Testis (tissue), 3 donors: ENCODE data around the gene MYO5B. TPM values are rescaled to one million over a fixed set of nuclear protein-coding genes. Genes with fewer than 3 reads are reported as not detected.

Experiments
- DNase-seq: peaks from one replicate; pipeline ENCODE4 v3.0.0-alpha.2; 2019
- H3K27ac ChIP-seq, 2 donors: fragments of 200-600 bp; sonication (generic); one replicate each; pipeline ENCODE4 v1.5.1; 2019
- H3K27me3 ChIP-seq: fragments of 200-600 bp; sonication (generic); one replicate; pipeline ENCODE4 v1.5.1; 2019
- H3K36me3 ChIP-seq: fragments of 200-600 bp; sonication (generic); one replicate; pipeline ENCODE4 v1.5.1; 2017; ENCODE audit warnings: low read depth; ENCODE audit errors: missing control alignments
- H3K4me1 ChIP-seq: fragments of 200-600 bp; sonication (generic); one replicate; pipeline ENCODE4 v1.5.1; 2019
- H3K4me3 ChIP-seq, 2 donors: fragments of 200-600 bp; sonication (generic); one replicate each; pipeline ENCODE4 v1.5.1; 2017 to 2019
- H3K9me3 ChIP-seq: fragments of 200-600 bp; sonication (generic); one replicate; pipeline ENCODE4 v1.5.1; 2017
- CTCF ChIP-seq, 3 experiments: fragments of 450-650 bp in 2 of 3; fragments of 200-600 bp in 1 of 3; sonication (generic) in 1 of 3; IDR thresholded peaks; one replicate each; pipeline ENCODE4 v1.5.1; 2016 to 2019; ENCODE audit warnings: antibody characterized with exemption in 3 of 3, mild to moderate bottlenecking in 2 of 3, moderate library complexity in 1 of 3
- POLR2A ChIP-seq: fragments of 450-650 bp; IDR thresholded peaks from one replicate; pipeline ENCODE4 v1.6.1; 2017; ENCODE audit warnings: antibody characterized with exemption, mild to moderate bottlenecking, moderate library complexity
- WGBS, 2 donors: methylation state at CpG; one replicate each; pipeline ENCODE4 v1.1.5; 2018; 5-methylcytosine and 5-hydroxymethylcytosine counted together
- intact Hi-C: fragments of 100-400 bp; cut with DNase I; formaldehyde crosslinking; loops from one replicate; pipeline ENCODE4 v1.15.1; 2023; ENCODE audit warnings: low total_unique reads
- polyA plus RNA-seq: library from polyadenylated mRNA; stranded (reverse); fragments of 350-450 nt; fragmentation: Illumina TruSeq; extraction: RNeasy Lipid Tissue Mini Kit (QIAGEN cat#74804); gene quantifications from one replicate; pipeline ENCODE4 v1.2.3, GENCODE V29; 2014; ENCODE audit warnings: low read depth, low replicate concordance; ENCODE audit not compliant: insufficient read depth
- total RNA-seq, 2 donors: library from RNA; depleted of rRNA; stranded (reverse); fragments of >200 nt; gene quantifications; one replicate each; pipeline ENCODE4 v1.2.3, GENCODE V29; 2016

MYO5B gene
- total and polyA plus RNA-seq, 3 donors from 2014 or later = 24.8 to 31.8 (median 26.1) TPM

- no peaks in the 10 kb centered on the region for H3K27me3 ChIP-seq
- H3K9me3 ChIP-seq = no peaks in the 10 kb centered on the region
- TF ChIP-seq CTCF (IDR thresholded peaks at IDR 0.05) (no peak), POLR2A (no peak)
- intact Hi-C loops = no loop called here
- no peaks in the 10 kb centered on the region for H3K4me1 ChIP-seq
- DNase-seq = no peak
- H3K36me3 ChIP-seq = no peaks in the 10 kb centered on the region
- WGBS, 2 donors = 74 to 82% methylated on average over 4 of the region's 4 CpGs
- H3K27ac ChIP-seq = no peak overlapping the region
- H3K4me3 ChIP-seq = no peak overlapping the region
Measured at GRCh38 chr18:50011813-50012435, 183.0 kb downstream of the MYO5B start.

DNA sequence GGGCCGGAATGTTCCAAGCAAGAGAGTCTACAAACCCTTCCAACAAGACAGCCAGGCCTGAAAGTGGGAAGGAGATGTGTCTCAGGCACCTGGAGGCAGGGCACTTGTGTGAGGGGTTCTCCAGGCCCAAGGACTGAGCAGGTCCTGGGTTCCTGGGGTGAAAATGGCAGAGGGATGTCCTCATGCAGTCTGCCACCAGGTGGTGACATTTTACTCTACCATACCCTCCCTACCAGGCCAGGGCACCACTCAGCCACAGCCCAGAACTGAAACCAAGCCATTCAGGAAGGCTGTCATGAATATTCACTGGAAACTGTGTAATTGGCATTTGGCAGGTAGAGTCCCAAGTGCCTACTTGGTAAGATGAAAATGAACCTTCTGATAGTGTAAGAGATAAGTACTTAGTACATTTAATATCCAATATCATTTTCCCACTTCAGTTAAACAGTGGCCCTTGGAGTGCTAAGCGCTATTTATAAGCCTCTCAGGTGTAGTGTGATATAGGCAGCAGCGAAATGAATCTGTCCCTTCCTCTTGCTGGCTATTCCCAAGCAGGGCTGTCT lies 185.1 kb downstream of the MYO5B start:
- Histone ChIP-seq H3K9me3 (no peaks in the 10 kb centered on the region), H3K27me3 (no peaks in the 10 kb centered on the region), H3K4me1 (no peaks in the 10 kb centered on the region), H3K36me3 (no peaks in the 10 kb centered on the region), H3K27ac (no peak overlapping the region), H3K4me3 (no peak overlapping the region)
- WGBS, 2 donors = 92 to 98% methylated on average over 3 of the region's 3 CpGs
- intact Hi-C loops = no loop called here
- TF ChIP-seq POLR2A (no peak), CTCF (IDR thresholded peaks at IDR 0.05) (peak; percentile 18 to 44 (median 40))
- peak; percentile 55 for DNase-seq

GRCh38 chr18:50008306-50008705 lies 186.6 kb downstream of the MYO5B start:
- intact Hi-C loops = no loop called here
- H3K27ac ChIP-seq = no peak overlapping the region
- no peak for DNase-seq
- H3K27me3 ChIP-seq = no peaks in the 10 kb centered on the region
- H3K4me1 ChIP-seq = no peaks in the 10 kb centered on the region
- no peak overlapping the region for H3K4me3 ChIP-seq
- H3K9me3 ChIP-seq = no peaks in the 10 kb centered on the region
- H3K36me3 ChIP-seq = no peaks in the 10 kb centered on the region
- 75 to 85% methylated on average over 3 of the region's 3 CpGs for whole genome bisulfite sequencing, 2 donors
- TF ChIP-seq CTCF (IDR thresholded peaks at IDR 0.05) (no peak), POLR2A (no peak)

DNA sequence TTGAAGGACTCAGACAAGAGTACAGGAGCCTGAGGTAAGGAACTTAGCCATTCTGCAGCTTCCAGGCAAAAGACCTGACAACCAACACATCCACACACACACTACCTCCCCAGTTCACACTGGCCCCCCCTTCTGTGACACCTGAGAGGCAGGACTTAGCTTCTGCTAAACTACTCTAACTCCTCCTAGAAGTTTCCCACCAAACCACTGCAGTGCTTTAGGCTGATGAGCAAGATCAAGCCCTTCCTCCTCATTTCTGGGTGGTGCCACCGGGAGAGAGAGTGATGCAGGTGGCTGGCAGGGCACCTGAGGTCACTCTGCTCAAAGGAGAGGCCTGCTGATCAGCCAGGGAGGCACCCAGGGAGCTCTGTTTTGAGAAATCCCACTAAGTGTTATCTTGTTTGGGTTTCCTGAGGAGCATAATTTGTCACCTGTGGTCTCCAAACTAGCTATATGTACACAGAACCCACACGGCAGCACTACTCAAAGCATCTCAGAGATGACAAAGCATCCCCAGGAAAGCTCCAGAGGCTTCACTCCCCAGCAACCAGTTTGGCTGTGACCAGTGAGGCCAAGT lies 188.4 kb downstream of the MYO5B start:
- intact Hi-C loops = no loop called here

More for the DNA sequence above, 188.4 kb downstream of the MYO5B start:
- DNase-seq = no peak
- TF ChIP-seq CTCF (IDR thresholded peaks at IDR 0.05) (no peak), POLR2A (no peak)
- Histone ChIP-seq H3K4me3 (no peak overlapping the region), H3K4me1 (no peaks in the 10 kb centered on the region), H3K36me3 (no peaks in the 10 kb centered on the region), H3K9me3 (no peaks in the 10 kb centered on the region), H3K27me3 (no peaks in the 10 kb centered on the region), H3K27ac (no peak overlapping the region)
- 89 to 100% methylated on average over 1 to 2 of the region's 2 CpGs for WGBS, 2 donors
